DMS114 treated with DMSO at 0.1 percent for 48 hours (cell line): ENCODE measurements around the gene PLPP1.
A peak's percentile ranks its signal among the peaks of the same experiment; 100 is the strongest.

Experiments
- DNase-seq: peaks from one replicate; lab custom pipeline; 2025; ENCODE audit not compliant: unreplicated experiment; lab: John Stamatoyannopoulos, UW

PLPP1 gene

DNA sequence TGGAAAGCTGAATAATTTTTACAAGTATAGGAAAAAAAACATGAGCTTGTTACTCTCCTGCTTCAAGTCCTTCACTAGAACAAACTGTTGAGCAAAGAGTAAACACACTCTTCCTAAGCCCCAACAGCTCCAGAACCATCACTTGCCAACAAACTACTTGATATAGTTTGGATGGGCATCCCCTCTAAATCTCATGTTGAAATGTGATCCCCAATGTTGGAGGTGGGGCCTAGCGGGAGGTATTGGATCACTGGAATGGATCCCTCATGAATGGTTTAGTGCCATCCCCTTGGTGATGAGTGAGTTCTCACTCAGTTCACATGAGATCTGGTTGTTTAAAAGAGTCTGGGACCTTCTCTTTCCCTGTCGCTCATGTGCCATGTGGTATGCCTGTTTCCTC, 82.8 kb downstream of the PLPP1 start:
- no peak for DNase-seq

DNA sequence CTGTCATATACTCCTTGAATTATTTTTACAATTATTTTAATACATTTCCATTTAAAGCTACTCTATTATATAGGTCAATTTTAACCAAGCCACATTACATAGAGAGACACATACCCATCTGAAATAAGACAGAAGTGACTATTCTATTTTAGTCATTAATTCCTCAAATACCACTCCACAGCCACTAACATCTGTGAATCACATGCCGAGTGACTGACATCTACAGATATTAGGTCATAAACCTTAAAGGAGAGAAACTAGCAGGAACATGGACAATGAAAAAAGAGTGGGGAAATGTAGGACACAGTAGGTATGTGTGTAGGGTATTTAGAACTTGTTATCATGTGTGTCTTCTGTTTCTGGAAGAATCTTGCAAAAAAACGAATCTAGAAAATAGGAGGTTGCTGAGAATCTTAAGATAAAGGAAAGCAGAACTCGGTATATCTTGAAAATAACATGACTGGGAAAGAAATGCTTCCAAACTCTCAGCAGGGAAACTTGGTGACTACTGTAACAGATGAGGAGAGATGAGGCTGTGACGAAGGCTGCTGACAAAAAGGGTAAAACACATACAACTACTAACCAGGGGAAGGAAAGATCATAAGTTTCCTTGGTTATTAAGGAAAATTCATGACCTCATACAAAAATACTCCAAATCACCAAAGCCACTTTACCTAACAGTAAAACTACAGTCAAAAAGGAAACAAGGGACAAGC, 84.6 kb downstream of the PLPP1 start:
- DNase-seq: no peak

DNA sequence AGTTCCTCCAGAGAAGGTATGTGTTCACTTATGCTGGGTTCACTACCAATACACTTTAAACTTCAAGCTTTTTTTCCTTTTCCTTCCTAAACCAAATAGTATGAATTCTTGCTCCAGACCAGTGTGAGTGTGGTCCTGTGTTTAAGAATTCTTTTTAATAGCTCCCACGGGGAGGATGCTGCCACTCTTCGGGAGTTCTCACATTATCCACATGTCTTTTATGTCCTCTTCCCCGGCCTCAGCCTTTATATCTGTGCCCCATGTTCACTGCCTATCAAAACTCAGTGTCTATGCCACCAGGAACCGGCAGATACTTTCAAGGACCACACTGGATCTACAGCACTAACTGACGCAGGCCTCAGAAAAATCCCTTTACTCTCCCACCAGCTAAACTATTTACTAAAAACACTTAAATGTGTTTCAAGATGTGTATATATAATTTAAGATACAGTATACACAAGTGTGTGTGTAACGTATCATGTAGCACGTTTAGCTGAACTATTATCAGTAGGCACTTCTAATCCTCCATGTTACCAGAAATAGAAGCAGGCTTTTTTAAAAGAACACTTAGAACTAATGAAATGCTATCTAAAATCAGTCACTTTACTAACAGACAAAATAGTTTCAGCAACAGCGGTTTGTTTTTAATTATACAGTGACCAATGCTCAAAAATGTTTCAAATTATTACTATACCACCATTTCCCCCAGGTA, 88.0 kb downstream of the PLPP1 start:
- DNase-seq: no peak

DNA sequence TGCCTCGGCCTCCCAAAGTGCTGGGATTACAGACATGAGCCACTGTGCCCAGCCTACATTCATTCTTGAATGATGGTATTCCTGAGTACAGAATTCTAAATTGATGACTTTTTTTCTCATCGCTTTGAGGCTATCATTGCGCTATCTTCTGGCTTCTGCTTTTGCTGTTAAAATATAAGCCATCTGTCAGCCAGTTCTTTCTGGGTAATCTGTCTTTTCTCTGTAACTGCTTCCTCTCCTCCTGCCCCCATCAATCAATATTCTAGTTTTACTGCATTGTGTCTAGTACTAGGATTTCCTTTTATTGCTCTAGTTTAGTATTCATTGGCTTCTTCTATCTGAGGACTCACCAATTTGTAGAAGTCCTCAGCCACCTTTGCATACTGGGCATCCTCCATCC, 89.0 kb downstream of the PLPP1 start:
- DNase-seq: no peak

DNA sequence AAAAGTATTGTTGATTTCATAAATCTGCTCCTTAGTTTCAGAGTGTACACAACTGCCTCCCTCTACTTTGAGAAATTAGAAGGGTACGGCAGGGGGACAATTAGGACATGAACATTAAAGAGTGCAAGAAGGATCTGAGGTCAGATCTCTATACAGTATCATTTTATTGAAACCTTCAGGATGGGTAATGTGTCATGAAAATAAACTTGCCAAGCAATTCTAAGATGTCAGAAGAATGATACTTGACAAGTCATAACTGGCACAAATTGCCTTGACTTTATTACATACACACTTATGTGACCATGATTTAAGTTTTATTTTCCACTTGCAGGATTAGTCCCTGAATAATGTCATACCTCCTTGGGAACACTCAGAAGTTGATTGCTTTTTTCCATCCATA, 92.8 kb downstream of the PLPP1 start:
- DNase-seq: no peak

DNA sequence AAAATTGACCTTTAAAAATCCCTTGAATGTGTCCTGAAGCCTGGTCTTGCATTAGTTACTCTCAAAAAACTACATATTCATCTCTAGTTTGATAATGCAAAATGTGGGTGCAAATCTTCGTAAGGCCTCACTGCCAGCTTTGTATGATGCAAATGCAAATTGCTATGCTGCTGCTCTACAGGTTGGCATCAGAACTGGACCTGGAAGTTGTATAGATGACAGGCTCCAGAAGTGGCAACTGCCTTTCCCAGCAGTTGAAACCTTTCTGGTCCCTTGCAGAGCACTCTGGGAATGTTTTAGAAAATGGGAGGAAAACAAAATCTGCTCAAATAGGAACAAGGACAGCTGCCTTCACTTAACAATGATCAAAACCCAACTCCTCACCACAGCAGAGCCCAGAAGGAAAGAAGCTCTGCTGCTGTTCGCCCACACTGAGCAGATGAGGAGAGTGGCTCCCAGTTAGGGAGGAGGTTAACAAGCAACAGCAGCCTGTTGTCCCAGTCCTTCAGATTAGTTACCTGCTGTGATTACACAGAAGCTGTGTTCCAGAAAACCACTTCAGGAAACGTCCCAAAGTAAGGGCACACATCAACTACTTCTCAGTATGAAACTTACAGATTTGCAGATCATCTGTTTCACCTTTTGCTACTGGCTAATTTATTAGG, 93.5 kb downstream of the PLPP1 start:
- no peak for DNase-seq

DNA sequence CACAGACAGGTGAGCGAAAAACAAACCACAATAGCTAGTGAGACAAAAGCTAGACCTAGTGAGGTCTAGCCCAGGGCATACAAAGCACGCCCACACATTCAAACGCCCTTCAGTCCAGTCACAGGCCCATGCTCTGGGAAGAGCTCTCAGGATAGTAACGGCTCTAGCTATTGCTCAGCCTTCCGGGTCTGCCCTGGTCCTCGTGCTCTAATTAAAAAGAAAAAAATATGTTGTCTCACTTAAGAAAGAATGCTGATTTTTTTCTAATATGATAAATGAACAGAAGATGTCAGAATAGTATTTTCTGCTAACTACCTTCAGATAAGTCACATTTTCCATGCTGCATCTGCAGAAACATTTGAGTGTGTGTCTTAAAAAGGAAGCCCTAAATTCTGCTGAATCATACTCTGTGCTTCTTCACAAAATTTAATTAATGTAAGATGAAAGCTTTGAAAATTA, 94.5 kb downstream of the PLPP1 start:
- DNase-seq: no peak

DNA sequence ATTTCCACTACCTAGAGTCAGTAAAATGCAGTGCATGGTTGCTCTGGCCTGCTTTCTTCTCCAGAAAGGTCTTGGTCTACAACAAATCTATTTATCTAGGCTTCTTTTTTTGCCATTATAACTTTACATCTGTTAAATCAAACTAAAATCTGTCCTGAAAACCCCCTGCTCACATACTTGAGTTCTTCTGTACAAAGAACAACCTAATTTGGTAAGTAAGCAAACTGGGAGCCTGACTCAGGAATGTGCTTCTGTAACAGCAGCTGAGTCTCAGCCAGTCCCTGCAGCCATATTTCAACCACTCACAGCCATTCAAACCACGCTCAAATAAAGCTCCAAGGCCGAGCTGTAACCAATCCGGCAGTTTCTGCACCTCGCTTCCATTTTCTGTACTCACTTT, 95.8 kb downstream of the PLPP1 start:
- no peak for DNase-seq

DNA sequence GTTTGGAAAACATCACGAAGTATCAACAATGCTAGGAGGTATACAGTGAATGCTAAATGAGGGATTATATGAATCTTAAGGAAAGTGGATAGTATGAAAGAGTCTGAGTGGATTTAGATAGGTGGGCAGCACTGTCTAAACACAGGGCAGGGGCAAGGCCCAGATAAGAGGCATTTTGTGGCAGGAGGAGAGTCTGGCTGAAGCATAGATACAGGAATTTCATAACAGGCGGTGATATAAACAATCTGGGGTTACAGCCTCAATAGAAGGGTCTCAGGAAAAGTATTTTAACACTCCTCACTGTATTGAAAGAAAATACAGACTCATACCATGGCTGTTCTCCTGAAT, 96.9 kb downstream of the PLPP1 start:
- no peak for DNase-seq

DNA sequence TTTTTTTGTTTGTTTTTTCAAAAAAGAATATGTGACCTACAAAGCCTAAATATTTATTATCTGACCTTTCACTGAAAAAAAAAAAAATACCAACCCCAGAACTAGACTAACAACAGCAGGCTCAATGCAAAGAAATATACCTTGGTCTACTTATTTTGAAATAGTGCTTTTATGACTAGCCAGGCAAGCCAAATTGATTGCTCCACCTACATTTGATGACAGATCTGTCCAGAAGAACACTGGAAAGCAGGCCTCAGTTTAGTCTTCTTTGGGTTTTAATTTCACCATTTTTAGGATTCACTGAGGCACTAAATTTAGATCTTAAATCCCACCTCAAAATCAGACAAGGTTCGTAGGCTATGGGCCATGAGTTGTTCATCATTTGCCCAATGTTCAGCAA, 97.3 kb downstream of the PLPP1 start:
- DNase-seq: no peak

DNA sequence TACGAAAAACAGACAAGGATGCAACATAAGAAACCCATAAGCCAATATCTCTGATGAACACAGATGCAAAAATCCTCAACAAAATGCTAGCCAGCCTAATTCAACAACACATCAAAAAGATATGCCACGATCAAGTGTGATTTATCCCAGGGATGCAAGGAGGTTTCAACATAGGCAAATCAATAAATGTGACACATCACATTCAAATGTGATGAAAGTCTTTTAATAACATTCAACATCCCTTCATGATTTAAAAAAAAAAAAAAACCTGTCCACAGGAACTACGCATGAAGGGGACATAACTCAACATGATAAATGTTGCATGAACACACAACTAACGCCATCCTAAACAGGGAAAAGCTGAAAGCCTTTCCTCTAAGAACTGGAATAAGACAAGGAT, 102.2 kb downstream of the PLPP1 start:
- no peak for DNase-seq

DNA sequence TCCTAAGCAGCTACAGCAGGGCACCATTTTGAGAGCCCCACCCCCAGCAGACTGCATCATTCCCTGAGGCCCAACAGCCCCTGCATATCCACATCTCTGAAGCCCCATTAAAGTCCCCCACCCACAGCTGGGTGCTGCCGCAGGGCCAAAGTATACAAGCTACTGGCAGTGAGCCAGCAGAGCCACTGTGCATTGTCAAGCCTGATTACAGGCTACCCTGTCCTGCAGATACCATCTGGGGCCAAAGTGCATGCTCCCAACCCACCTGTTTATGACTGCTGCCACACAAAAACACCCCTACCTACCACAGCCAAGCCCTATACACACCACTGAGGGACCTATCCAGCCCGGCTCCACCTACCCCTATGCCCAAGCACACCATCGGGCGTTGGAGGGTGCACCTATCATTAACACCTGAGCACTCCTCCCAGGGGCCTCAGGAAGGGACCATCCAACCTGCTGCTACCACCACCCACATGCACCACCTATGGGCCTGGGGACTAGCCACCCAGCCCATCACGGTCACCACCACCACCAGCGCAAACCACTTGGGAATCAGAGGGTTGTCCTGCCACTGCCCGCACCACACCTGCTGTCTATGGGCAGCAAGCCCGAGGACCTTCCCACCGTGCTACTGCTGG, 105.0 kb downstream of the PLPP1 start:
- DNase-seq: no peak

DNA sequence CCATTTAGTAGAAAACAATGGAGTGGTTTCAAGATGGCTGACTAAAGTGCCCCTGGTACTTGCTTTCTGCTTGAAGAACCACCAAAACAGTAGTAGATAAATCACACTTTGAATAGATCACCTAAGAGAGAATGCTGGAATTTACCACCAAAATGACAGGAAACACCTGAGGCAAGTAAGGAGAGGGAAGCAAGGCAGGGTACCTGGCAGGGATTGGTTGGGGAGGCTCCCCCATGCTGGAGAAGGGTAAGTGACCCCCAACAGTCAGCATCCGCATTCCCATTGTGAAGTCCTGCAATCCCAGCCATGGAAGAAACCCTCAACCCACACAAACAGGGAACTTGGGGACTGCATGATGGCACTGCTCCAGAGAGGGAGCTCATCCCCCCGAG, 105.5 kb downstream of the PLPP1 start:
- DNase-seq: no peak

DNA sequence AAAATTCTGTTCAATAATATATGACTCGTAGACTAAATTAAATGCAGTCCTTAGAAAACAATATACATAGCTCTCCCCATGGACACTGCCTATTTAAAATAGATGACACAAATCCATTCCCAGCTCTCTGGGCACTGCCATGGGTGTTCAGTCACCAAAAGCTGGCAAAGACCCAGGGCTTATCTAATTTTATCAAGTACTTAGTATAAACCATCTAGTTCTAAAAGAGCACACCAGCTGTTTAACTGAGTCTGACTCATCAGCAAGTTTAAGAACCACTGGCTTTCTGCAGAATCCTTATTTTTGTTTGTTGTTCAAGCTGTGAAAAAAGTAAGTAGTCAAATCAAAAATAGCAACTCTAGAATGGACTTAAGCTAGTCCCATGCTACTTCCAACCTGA, 107.6 kb downstream of the PLPP1 start:
- no peak for DNase-seq

DNA sequence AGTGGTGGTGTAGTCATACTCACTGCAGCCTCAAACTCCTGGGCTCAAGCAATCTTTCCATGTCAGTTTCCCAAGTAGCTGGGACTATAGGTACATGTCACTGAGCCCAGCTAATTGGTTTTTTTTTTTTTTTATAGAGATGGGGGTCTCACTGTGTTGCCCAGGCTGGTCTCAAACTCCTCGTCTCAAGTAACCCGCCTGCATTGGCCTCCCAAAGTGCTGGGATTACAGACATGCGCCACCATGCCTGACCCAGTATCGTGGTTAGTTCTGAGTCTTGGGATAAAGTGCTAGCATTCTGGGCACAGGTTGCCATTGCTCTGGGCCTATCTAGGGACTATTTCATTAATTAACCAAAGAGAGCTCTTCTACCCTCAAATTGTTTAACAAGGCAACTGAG, 108.3 kb downstream of the PLPP1 start:
- no peak for DNase-seq

DNA sequence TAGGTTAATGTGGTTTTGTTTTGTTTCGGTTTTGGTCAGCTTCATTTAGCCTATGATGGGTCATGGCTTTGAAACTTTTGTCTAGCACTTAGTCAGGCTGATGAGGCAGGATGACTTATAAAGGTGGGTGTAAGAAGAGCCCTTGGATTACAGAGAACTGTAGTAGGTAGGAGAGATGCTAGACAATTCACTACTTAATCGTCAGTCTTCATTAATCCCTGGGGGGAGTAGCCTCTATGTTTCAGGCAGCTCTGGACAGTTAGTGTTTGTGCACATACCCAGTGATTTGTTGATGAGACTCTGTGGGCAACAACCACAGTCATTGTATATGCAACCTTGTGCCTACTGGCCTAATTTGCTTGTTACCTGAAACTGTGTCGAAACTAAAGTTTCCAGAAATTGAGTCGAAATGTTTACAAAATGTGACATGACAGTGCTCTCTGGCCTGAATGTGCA, 113.7 kb downstream of the PLPP1 start:
- DNase-seq: no peak

DNA sequence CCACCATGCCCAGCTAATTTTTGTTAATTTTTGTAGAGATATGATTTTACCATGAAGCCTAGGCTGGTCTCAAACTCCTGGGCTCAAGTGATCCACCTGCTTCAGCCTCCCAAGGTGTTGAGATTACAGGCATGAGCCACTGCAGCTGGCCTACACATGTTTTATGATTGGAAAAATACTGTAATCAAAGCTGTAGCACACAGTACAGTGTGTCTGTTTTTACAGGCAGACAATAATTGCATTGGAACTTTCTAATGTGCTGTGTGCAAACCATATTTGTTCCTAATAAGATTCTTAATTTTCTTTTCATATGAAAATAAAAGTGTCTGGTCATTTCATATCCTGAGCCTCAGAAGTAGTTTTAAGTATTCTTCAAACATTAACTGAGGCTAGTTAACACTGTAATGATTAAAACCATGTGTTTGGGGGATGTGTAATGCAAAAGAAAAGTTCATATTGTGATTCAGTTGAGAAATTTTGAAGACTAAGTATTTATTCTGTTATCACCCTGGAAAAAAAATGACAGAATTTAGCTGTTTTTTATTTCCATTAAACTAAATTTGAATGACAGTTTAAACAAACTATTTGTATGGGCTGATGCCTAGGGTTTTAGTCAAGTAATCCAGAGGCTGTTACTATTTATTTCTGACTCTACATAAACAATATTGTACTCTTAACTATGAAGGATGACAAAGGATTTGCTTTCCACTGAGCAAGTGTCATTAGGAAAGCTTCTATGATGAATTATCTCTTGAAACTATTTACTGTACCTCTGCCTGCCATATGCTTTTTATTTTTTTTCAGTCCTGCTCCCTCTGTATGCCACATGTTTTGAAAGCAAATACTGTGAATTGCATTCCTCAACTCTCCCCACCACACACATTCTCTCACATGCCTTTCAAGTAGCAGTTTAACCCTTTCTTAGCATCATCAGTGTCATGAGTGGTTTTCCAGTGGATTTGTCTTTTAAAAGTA, 115.5 kb downstream of the PLPP1 start:
- peak; percentile 46 for DNase-seq

DNA sequence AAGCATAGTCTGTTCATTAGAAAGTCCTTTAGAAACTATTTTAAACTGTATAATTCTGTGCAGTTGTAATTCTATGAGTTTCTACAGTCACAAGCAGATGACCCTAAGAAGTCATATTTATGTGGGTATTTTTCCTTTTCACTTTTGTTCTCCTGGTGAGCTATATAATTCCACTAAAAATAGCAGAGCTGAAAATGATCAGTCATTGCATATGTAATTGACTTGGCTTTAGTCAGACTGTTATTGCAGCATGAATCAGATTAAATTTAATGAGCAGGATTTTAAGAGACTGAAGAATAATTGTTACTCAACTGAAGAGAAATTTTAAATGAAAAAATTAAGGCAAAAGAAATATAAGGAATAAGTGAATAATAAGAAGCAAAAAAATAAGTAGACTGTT, 118.5 kb downstream of the PLPP1 start:
- DNase-seq: no peak

DNA sequence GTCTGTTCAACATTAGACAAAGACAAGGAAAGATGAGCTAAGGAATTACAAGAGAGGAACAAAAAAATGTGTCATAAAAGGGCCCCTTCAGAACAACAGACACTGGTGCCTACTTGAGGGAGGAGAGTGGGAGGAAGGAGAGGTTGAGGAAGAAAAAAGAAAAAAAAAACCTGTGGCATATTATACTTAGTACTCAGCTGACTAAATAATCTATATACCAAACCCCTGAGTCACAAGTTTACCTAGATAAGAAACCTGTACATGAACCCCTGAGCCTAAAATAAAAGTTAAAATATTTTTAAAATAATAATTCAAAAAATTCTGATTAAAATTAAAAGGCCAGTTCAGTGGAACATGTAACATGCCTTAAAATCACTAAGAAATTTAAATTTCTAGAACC, 119.7 kb downstream of the PLPP1 start:
- no peak for DNase-seq

DNA sequence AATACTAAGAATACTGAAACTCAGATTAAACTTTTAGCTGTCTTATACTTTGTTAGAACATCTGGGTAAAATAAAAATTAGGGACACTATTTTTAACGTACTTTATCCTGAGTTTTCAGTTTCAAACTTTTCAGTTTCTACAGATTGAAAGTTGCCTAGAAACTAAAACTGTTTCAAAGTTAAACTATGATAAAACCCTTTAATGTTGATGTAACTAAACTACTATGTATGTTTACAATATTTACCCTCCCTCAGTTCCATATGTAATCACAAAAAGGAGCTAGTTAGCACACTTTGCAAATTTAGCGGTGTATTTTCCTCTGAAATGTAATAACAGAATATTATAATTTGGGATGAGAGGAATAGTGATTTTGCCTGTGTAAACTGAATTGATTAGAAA, 121.1 kb downstream of the PLPP1 start:
- DNase-seq: no peak

DNA sequence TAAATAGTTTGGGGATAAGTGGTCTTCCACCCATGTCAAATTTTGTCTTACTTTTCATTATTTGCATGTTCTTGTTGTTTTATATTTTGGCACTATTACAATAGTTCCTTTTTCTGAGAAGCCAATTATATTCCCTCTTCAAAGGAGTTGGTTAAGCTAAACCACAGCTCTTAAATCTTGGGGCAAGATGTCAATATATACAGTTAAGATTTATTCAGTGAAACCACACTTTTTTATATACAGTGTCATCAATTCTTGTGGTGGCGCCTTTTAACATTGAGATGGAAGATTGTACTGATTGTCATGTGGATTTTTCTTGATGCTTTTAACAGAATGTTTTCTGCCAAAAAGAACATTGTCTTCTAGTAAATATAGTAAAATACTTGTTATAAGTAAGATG, 122.9 kb downstream of the PLPP1 start:
- no peak for DNase-seq
